Brain microvascular endothelial cell (primary cell): Measurements from ENCODE around the gene BRICD5.
"Not testable (repeated sequence)": the region's sequence is repeated elsewhere in the genome, so short reads cannot be mapped to it uniquely, and the experiment has no call there.

Experiments
- DNase-seq: peaks from one replicate; pipeline ENCODE4 v3.0.0-alpha.2; 2020
- H3K27ac ChIP-seq: fragments of 250-450 bp; sonication (Bioruptor Pico); 2 replicates; pipeline ENCODE4 v1.5.1; 2020; ENCODE audit warnings: mild to moderate bottlenecking, moderate library complexity
- H3K27me3 ChIP-seq: fragments of 250-450 bp; sonication (Bioruptor Pico); replicated peaks from 2 replicates; pipeline ENCODE4 v1.5.1; 2020; ENCODE audit warnings: mild to moderate bottlenecking
- H3K36me3 ChIP-seq: fragments of 250-450 bp; sonication (Bioruptor Pico); replicated peaks from 2 replicates; pipeline ENCODE4 v1.5.1; 2020; ENCODE audit warnings: mild to moderate bottlenecking
- H3K4me3 ChIP-seq: 2 replicates; pipeline ENCODE4 v1.5.1; 2011; ENCODE audit warnings: low read depth, mild to moderate bottlenecking, control low read depth, low read length, moderate library complexity
- CTCF ChIP-seq: IDR thresholded peaks from 2 replicates; pipeline ENCODE4 v1.5.1; 2011; ENCODE audit warnings: low read depth, mild to moderate bottlenecking, moderate library complexity, low read length, control low read depth, inconsistent platforms; ENCODE audit errors: missing control alignments
- in situ Hi-C: cut with HindIII; loops from 2 replicates; pipeline ENCODE4 v1.10.0; 2017; ENCODE audit warnings: low sequenced_read_pairs, low pct_ligation_motif_present

The BRICD5 gene

DNA sequence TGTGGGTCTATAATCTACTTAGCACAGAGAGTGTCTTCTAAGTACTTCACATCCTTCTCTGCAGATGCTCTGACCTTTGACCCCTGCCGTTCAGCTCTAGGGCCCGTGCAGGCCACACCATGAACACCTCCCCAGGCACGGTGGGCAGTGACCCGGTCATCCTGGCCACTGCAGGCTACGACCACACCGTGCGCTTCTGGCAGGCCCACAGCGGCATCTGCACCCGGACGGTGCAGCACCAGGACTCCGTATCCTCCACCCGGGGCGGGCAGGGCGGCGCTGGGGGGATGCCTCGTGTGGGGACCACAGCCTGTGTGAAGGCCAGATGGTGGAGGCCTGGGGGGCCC lies 4.7 kb downstream of the BRICD5 start:
- no peak for TF ChIP-seq CTCF
- peaks cover 22% of the 10 kb centered on the region for H3K36me3 ChIP-seq
- H3K4me3 ChIP-seq = peak overlapping the region; percentile 97
- in situ Hi-C loops = no loop called here
- H3K27ac ChIP-seq = peak overlapping the region; percentile 94
- DNase-seq = no peak
- no peaks in the 10 kb centered on the region for H3K27me3 ChIP-seq

GRCh38 chr16:2205104-2205966 lies 5.3 kb downstream of the BRICD5 start, which contains the start of gene MLST8:
TSS of gene MLST8 (plus strand) at chr16:2205454. CDS start at chr16:2206086, 632 bp downstream.
- Histone ChIP-seq H3K4me3 (peak within 1 kb of the TSS; percentile 97), H3K27me3 (no peaks in the 10 kb centered on the region), H3K27ac (peak within 1 kb of the TSS; percentile 94), H3K36me3 (peaks cover 22% of the 10 kb centered on the region)
- in situ Hi-C loops = no loop called here
- DNase-seq = peak; percentile 56
- no peak for TF ChIP-seq CTCF

DNA sequence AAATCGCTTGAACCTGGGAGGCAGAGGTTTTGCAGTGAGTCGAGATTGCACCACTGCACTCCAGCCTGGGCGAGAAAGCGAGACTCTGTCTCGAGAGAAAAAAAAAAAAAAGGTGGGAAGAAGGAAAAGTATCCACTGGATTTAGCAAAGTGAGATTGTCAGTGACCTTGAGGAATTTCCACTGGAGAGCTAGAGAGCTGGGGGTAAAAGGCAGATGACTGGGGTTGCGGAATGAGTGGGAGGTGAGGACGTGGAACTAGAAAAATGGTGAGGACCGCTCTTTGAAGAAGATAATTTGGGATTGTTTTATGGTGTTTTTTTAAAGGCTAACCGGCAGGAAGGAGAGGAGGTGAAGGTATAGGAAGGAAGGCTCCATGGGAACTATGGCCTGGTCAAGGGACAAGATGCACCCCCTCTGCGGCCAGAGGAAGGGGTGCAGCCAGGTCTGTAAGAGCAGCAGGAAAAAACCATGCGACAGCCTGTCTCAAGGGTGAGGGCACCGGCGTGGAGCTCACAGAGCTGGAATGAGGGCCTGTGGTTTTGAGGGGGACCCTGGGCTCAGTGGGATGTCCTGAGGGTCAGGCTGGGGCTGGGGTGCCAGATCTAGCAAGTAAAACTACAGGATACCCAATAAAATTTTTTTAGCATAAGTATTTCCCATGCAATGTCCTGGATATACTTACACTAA lies 6.1 kb downstream of the BRICD5 start:
- no peak for TF ChIP-seq CTCF
- Histone ChIP-seq H3K27ac (peak overlapping the region; percentile 94), H3K27me3 (no peaks in the 10 kb centered on the region), H3K36me3 (peaks cover 22% of the 10 kb centered on the region), H3K4me3 (peak overlapping the region; percentile 97)
- in situ Hi-C loops = no loop called here
- DNase-seq = no peak

- H3K27ac ChIP-seq, H3K4me3 ChIP-seq, DNase-seq, in situ Hi-C loops, H3K27me3 ChIP-seq, H3K36me3 ChIP-seq: not testable (repeated sequence)
Observed at GRCh38 chr16:2203119-2203688, 7.5 kb downstream of the BRICD5 start.

- Histone ChIP-seq H3K4me3 (no peak overlapping the region), H3K27me3 (peaks cover 32% of the 10 kb centered on the region), H3K36me3 (no peaks in the 10 kb centered on the region), H3K27ac (no peak overlapping the region)
- DNase-seq = no peak
- in situ Hi-C loops = no loop called here
- TF ChIP-seq CTCF = no peak
Observed at GRCh38 chr16:2200313-2200712, 10.3 kb downstream of the BRICD5 start.

GRCh38 chr16:2199621-2200139 lies 11.0 kb downstream of the BRICD5 start:
- Histone ChIP-seq H3K27me3 (peaks cover 39% of the 10 kb centered on the region), H3K36me3 (no peaks in the 10 kb centered on the region), H3K27ac (no peak overlapping the region), H3K4me3 (no peak overlapping the region)
- no peak for TF ChIP-seq CTCF
- no peak for DNase-seq
- in situ Hi-C loops = no loop called here
